H9 (cell line): ENCODE measurements around the gene XPC. TPM values are rescaled to one million over a fixed set of nuclear protein-coding genes. Genes with fewer than 3 reads are reported as not detected.

Experiments
- DNase-seq: peaks from one replicate; pipeline ENCODE4 v3.0.0-alpha.2; 2017
- H2AFZ ChIP-seq: one replicate; pipeline ENCODE4 v1.6.1; 2013; ENCODE audit warnings: mild to moderate bottlenecking, low read length, control low read depth, moderate library complexity
- H2AK5ac ChIP-seq: 2 replicates; pipeline ENCODE4 v1.6.1; 2013; ENCODE audit warnings: low read length, control low read depth, mixed read lengths; ENCODE audit not compliant: insufficient read length
- H2BK120ac ChIP-seq: one replicate; pipeline ENCODE4 v1.6.1; 2013; ENCODE audit warnings: low read depth, mild to moderate bottlenecking, low read length, control low read depth, inconsistent platforms; ENCODE audit not compliant: poor library complexity, severe bottlenecking
- H2BK12ac ChIP-seq: 2 replicates; pipeline ENCODE4 v1.6.1; 2013; ENCODE audit warnings: low read length, control low read depth, mixed read lengths, low read depth; ENCODE audit not compliant: insufficient read length
- H2BK15ac ChIP-seq: 2 replicates; pipeline ENCODE4 v1.6.1; 2013; ENCODE audit warnings: low read depth, low read length, control low read depth
- H2BK20ac ChIP-seq: one replicate; pipeline ENCODE4 v1.6.1; 2013; ENCODE audit warnings: low read depth, mild to moderate bottlenecking, low read length, control low read depth, inconsistent platforms; ENCODE audit not compliant: poor library complexity, severe bottlenecking
- H2BK5ac ChIP-seq: 2 replicates; pipeline ENCODE4 v1.6.1; 2013; ENCODE audit warnings: low read length, control low read depth, mixed read lengths; ENCODE audit not compliant: insufficient read length
- H3K14ac ChIP-seq: 2 replicates; pipeline ENCODE4 v1.6.1; 2013; ENCODE audit warnings: low read length, control low read depth; ENCODE audit not compliant: insufficient read depth
- H3K18ac ChIP-seq: 2 replicates; pipeline ENCODE4 v1.6.1; 2013; ENCODE audit warnings: low read depth, mild to moderate bottlenecking, mixed read lengths, low read length, control low read depth; ENCODE audit not compliant: insufficient read length
- H3K23ac ChIP-seq: 2 replicates; pipeline ENCODE4 v1.6.1; 2013; ENCODE audit warnings: low read length, control low read depth, mixed read lengths, low read depth; ENCODE audit not compliant: insufficient read length
- H3K23me2 ChIP-seq: 2 replicates; pipeline ENCODE4 v1.6.1; 2013; ENCODE audit warnings: low read depth, mild to moderate bottlenecking, mixed read lengths, low read length, control low read depth; ENCODE audit not compliant: insufficient read length, poor library complexity, severe bottlenecking
- H3K27ac ChIP-seq: 2 replicates; pipeline ENCODE4 v1.5.1; 2013; ENCODE audit warnings: low read length, control low read depth, mixed read lengths, low read depth; ENCODE audit not compliant: insufficient read length
- H3K27me3 ChIP-seq: 2 replicates; pipeline ENCODE4 v1.6.1; 2013; ENCODE audit warnings: low read length, control low read depth, inconsistent platforms; ENCODE audit not compliant: insufficient read depth
- H3K4ac ChIP-seq: 2 replicates; pipeline ENCODE4 v1.6.1; 2013; ENCODE audit warnings: low read depth, mild to moderate bottlenecking, control low read depth, inconsistent platforms, low read length, moderate library complexity
- H3K4me1 ChIP-seq: 2 replicates; pipeline ENCODE4 v1.6.1; 2013; ENCODE audit warnings: low read length, control low read depth, inconsistent platforms; ENCODE audit not compliant: insufficient read depth
- H3K4me2 ChIP-seq: 2 replicates; pipeline ENCODE4 v1.6.1; 2013; ENCODE audit warnings: low read length, control low read depth, mixed read lengths; ENCODE audit not compliant: insufficient read length, insufficient read depth
- H3K56ac ChIP-seq: 2 replicates; pipeline ENCODE4 v1.6.1; 2013; ENCODE audit warnings: low read depth, mild to moderate bottlenecking, mixed read lengths, low read length, control low read depth; ENCODE audit not compliant: insufficient read length
- H3K79me1 ChIP-seq: 2 replicates; pipeline ENCODE4 v1.6.1; 2013; ENCODE audit warnings: low read depth, mild to moderate bottlenecking, moderate library complexity, low read length, control low read depth, inconsistent platforms; ENCODE audit not compliant: insufficient read depth, poor library complexity, severe bottlenecking
- H3K79me2 ChIP-seq: 2 replicates; pipeline ENCODE4 v1.6.1; 2013; ENCODE audit warnings: low read length, control low read depth, inconsistent platforms; ENCODE audit not compliant: insufficient read depth
- H3K9ac ChIP-seq: 2 replicates; pipeline ENCODE4 v1.6.1; 2013; ENCODE audit warnings: low read length, control low read depth, mixed read lengths; ENCODE audit not compliant: insufficient read length; ENCODE audit errors: extremely low read depth
- H3K9me3 ChIP-seq: one replicate; pipeline ENCODE4 v1.6.1; 2013; ENCODE audit warnings: low read depth, low read length, inconsistent platforms; ENCODE audit not compliant: control insufficient read depth
- H3T11ph ChIP-seq: one replicate; pipeline ENCODE4 v1.6.1; 2013; ENCODE audit warnings: mild to moderate bottlenecking, low read length, control low read depth, inconsistent platforms
- H4K20me1 ChIP-seq: one replicate; pipeline ENCODE4 v1.6.1; 2013; ENCODE audit not compliant: control insufficient read depth, insufficient read length, insufficient read depth
- H4K5ac ChIP-seq: 2 replicates; pipeline ENCODE4 v1.6.1; 2013; ENCODE audit warnings: low read depth, mild to moderate bottlenecking, mixed read lengths, low read length, control low read depth; ENCODE audit not compliant: insufficient read length
- H4K8ac ChIP-seq: replicated peaks from 2 replicates; pipeline ENCODE4 v1.6.1; 2013; ENCODE audit warnings: low read length, control low read depth, mixed read lengths, low read depth; ENCODE audit not compliant: insufficient read length
- H4K91ac ChIP-seq: 2 replicates; pipeline ENCODE4 v1.6.1; 2013; ENCODE audit warnings: low read depth, mild to moderate bottlenecking, moderate library complexity, mixed read lengths, low read length, control low read depth; ENCODE audit not compliant: insufficient read length
- H3K27ac Mint-ChIP-seq, 3 experiments: 2 replicates in 2 of 3; 3 replicates in 1 of 3; pipeline ENCODE4 v1.8.0; 2020 to 2021; ENCODE audit warnings: mixed read lengths in 3 of 3, mild to moderate bottlenecking in 1 of 3, moderate library complexity in 1 of 3
- H3K27me3 Mint-ChIP-seq: 2 replicates; pipeline ENCODE4 v1.8.0; 2021; ENCODE audit warnings: low read depth, mild to moderate bottlenecking, moderate library complexity, mixed read lengths
- H3K36me3 Mint-ChIP-seq, 3 experiments: 2 replicates in 2 of 3; 3 replicates in 1 of 3; pipeline ENCODE4 v1.8.0; 2020 to 2021; ENCODE audit warnings: low read depth in 3 of 3, mixed read lengths in 3 of 3; ENCODE audit not compliant: insufficient read depth in 1 of 3
- H3K4me1 Mint-ChIP-seq, 2 experiments: 2 replicates each; pipeline ENCODE4 v1.8.0; 2020; ENCODE audit warnings: mixed read lengths in 2 of 2
- H3K4me3 Mint-ChIP-seq, 2 experiments: 2 replicates in 1 of 2; 3 replicates in 1 of 2; pipeline ENCODE4 v1.8.0; 2020 to 2021; ENCODE audit warnings: mild to moderate bottlenecking in 2 of 2, mixed read lengths in 2 of 2, moderate library complexity in 1 of 2
- H3K9me3 Mint-ChIP-seq, 2 experiments: 2 replicates in 1 of 2; 3 replicates in 1 of 2; pipeline ENCODE4 v1.8.0; 2020; ENCODE audit warnings: mild to moderate bottlenecking in 2 of 2, mixed read lengths in 2 of 2, moderate library complexity in 1 of 2
- CTCF ChIP-seq: fragments of 200-600 bp; sonication (generic); conservative IDR thresholded peaks from 3 replicates; pipeline ENCODE4 v1.8.0; 2021; ENCODE audit warnings: antibody characterized with exemption, mild to moderate bottlenecking
- WGBS: extraction: QIAGEN DNeasy Blood & Tissue Kit; methylation state at CpG from one replicate; pipeline ENCODE4 v1.1.7; 2013; ENCODE audit warnings: missing lambda C conversion rate, low lambda C conversion rate, mixed read lengths; ENCODE audit not compliant: insufficient read length; ENCODE audit errors: extremely low coverage; 5-methylcytosine and 5-hydroxymethylcytosine counted together
- total RNA-seq: library from RNA; stranded (reverse); gene quantifications from 2 replicates; pipeline ENCODE4 v1.2.1, GENCODE V29; 2021

Gene XPC
- total RNA-seq, 1 experiment from 2014 or later, result 30.3 TPM

- no peak overlapping the region for H2BK15ac ChIP-seq
- H2BK120ac ChIP-seq, result no peak overlapping the region
- H3K79me1 ChIP-seq, result peaks cover 4% of the 10 kb centered on the region
- no peak overlapping the region for H3K56ac ChIP-seq
- Mint-ChIP-seq H3K4me1 (peaks cover 0 to 4% of the 10 kb centered on the region in 2 experiments; a peak in 2 of 4 replicates), H3K9me3 (no peaks in the 10 kb centered on the region), H3K4me3 (no peak overlapping the region), H3K27me3 (no peaks in the 10 kb centered on the region; the same call in 1 of the 2 replicates), H3K36me3 (peaks cover 11 to 24% (median 23%) of the 10 kb centered on the region in 3 experiments; a peak in 6 of 7 replicates), H3K27ac (peak overlapping the region in 1 of 3 experiments; percentile 40; a peak in 1 of 7 replicates)
- H3K23ac ChIP-seq, result no peak overlapping the region
- no peak overlapping the region for H2BK5ac ChIP-seq
- WGBS, result no CpG with 5 or more reads among the region's 7 CpGs
- H3K9ac ChIP-seq, result no peak overlapping the region
- no peak overlapping the region for H3K4ac ChIP-seq
- H3K27me3 ChIP-seq, result no peaks in the 10 kb centered on the region
- no peak overlapping the region for H3T11ph ChIP-seq
- peaks cover 2% of the 10 kb centered on the region for H4K20me1 ChIP-seq
- H4K91ac ChIP-seq, result no peak overlapping the region
- no peak overlapping the region for H2AK5ac ChIP-seq
- no peak overlapping the region for H3K14ac ChIP-seq
- no peak overlapping the region for H3K4me2 ChIP-seq
- no peak overlapping the region for H3K18ac ChIP-seq
- no peak overlapping the region for H2BK20ac ChIP-seq
- no peak overlapping the region for H3K27ac ChIP-seq
- no peak overlapping the region for H2BK12ac ChIP-seq
- no peak for DNase-seq
- no peaks in the 10 kb centered on the region for H3K9me3 ChIP-seq
- H3K23me2 ChIP-seq, result no peaks in the 10 kb centered on the region
- no peak overlapping the region for H4K5ac ChIP-seq
- no peaks in the 10 kb centered on the region for H3K4me1 ChIP-seq
- H3K79me2 ChIP-seq, result no peaks in the 10 kb centered on the region
- H4K8ac ChIP-seq, result no peak overlapping the region
- H2AFZ ChIP-seq, result no peak overlapping the region
- no peak for TF ChIP-seq CTCF
Measured at GRCh38 chr3:14201940-14202684, 23.7 kb upstream of the XPC start.
